ENCODE measurements around the gene PIGR. TPM values are rescaled to one million over a fixed set of nuclear protein-coding genes. Genes with fewer than 3 reads are reported as not detected.

PIGR gene
- total and polyA plus RNA-seq, 4 donors: 0.03 to 0.33 (median 0.10) TPM; not detected in 1

GRCh38 chr1:206886831-206887230 lies 59.4 kb downstream of the PIGR start:
- no peak overlapping the region for H3K4me3 ChIP-seq (ENCODE audit: low read depth, low read length)
- DNase-seq (ENCODE audit: low read depth in 4 of 6, low spot score in 6 of 6): no peak
- no peaks in the 10 kb centered on the region for H3K4me1 ChIP-seq (ENCODE audit: control insufficient read depth, insufficient read depth, low read length)
- no peak overlapping the region for H3K27ac ChIP-seq (ENCODE audit: low read depth, low read length)
- H3K36me3 ChIP-seq (ENCODE audit: control insufficient read depth, insufficient read depth, low read length): no peaks in the 10 kb centered on the region
- no CpG with 5 or more reads among the region's 1 CpG for WGBS (ENCODE audit: insufficient coverage)
- no peaks in the 10 kb centered on the region for H3K9me3 ChIP-seq (ENCODE audit: control insufficient read depth, insufficient read depth, low read length)
- H3K27me3 ChIP-seq (ENCODE audit: control insufficient read depth, insufficient read depth, low read length): no peaks in the 10 kb centered on the region

- H3K4me3 ChIP-seq (ENCODE audit: low read depth, low read length): no peak overlapping the region
- H3K36me3 ChIP-seq (ENCODE audit: control insufficient read depth, insufficient read depth, low read length): no peaks in the 10 kb centered on the region
- DNase-seq (ENCODE audit: low read depth in 4 of 6, low spot score in 6 of 6): no peak
- WGBS (ENCODE audit: insufficient coverage): 92% methylated on average over 2 of the region's 3 CpGs
- H3K9me3 ChIP-seq (ENCODE audit: control insufficient read depth, insufficient read depth, low read length): no peaks in the 10 kb centered on the region
- no peaks in the 10 kb centered on the region for H3K27me3 ChIP-seq (ENCODE audit: control insufficient read depth, insufficient read depth, low read length)
- no peak overlapping the region for H3K27ac ChIP-seq (ENCODE audit: low read depth, low read length)
- H3K4me1 ChIP-seq (ENCODE audit: control insufficient read depth, insufficient read depth, low read length): no peaks in the 10 kb centered on the region
Observed at GRCh38 chr1:206885341-206886060, 60.8 kb downstream of the PIGR start.

DNA sequence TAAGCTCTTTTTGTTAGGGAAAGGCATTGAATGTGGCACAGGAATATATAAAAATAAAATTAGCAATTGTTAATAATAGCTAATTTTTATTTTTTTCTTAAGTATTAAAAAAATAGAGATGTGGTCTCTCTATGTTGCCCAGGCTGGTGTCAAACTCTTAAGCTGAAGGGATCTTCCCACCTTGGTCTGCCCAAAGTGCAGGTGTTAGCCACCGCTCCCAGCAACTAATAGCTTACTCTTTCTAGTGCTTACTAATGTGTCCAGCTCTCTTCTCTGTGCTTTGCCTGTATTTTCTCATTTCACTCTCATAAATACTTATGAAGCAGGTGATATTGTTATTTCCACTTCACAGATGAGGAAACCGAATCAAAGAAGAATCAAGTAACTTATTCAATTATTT lies 62.4 kb downstream of the PIGR start:
- 60% methylated on average over 1 of the region's 2 CpGs for WGBS (ENCODE audit: insufficient coverage)
- H3K27me3 ChIP-seq (ENCODE audit: control insufficient read depth, insufficient read depth, low read length): no peaks in the 10 kb centered on the region
- no peak overlapping the region for H3K27ac ChIP-seq (ENCODE audit: low read depth, low read length)
- no peaks in the 10 kb centered on the region for H3K4me1 ChIP-seq (ENCODE audit: control insufficient read depth, insufficient read depth, low read length)
- no peaks in the 10 kb centered on the region for H3K36me3 ChIP-seq (ENCODE audit: control insufficient read depth, insufficient read depth, low read length)
- H3K4me3 ChIP-seq (ENCODE audit: low read depth, low read length): no peak overlapping the region
- DNase-seq (ENCODE audit: low read depth in 4 of 6, low spot score in 6 of 6): no peak
- H3K9me3 ChIP-seq (ENCODE audit: control insufficient read depth, insufficient read depth, low read length): no peaks in the 10 kb centered on the region

- Histone ChIP-seq H3K9me3 (ENCODE audit: control insufficient read depth, insufficient read depth, low read length) (peaks cover 5% of the 10 kb centered on the region), H3K4me1 (ENCODE audit: control insufficient read depth, insufficient read depth, low read length) (no peaks in the 10 kb centered on the region), H3K27ac (ENCODE audit: low read depth, low read length) (no peak overlapping the region), H3K27me3 (ENCODE audit: control insufficient read depth, insufficient read depth, low read length) (no peaks in the 10 kb centered on the region), H3K36me3 (ENCODE audit: control insufficient read depth, insufficient read depth, low read length) (no peaks in the 10 kb centered on the region), H3K4me3 (ENCODE audit: low read depth, low read length) (no peak overlapping the region)
- no peak for DNase-seq (ENCODE audit: low read depth in 4 of 6, low spot score in 6 of 6)
- WGBS (ENCODE audit: insufficient coverage): 100% methylated on average over 1 of the region's 1 CpG
Observed at GRCh38 chr1:206883160-206883559, 63.1 kb downstream of the PIGR start.

DNA sequence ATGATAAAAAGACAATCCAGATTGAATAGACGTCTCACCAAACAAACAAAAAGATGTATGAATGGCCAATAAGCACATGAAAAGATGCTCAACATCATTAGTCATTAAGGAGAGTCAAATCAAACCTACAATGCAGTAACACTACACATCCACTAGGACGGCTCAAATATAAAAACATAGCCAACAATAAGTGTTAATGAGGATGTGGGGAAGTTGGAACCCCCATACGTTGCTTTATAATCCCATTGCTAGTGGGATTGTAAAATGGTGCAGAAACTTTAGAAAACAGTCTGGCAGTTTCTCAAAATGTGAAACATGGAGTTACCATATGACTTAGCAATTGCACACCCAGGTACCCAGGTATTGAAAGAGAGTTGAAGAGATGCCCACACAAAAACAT lies 63.7 kb downstream of the PIGR start:
- no peak overlapping the region for H3K4me3 ChIP-seq (ENCODE audit: low read depth, low read length)
- no peaks in the 10 kb centered on the region for H3K4me1 ChIP-seq (ENCODE audit: control insufficient read depth, insufficient read depth, low read length)
- DNase-seq (ENCODE audit: low read depth in 4 of 6, low spot score in 6 of 6): no peak
- H3K9me3 ChIP-seq (ENCODE audit: control insufficient read depth, insufficient read depth, low read length): peaks cover 6% of the 10 kb centered on the region
- no peaks in the 10 kb centered on the region for H3K27me3 ChIP-seq (ENCODE audit: control insufficient read depth, insufficient read depth, low read length)
- no CpG with 5 or more reads among the region's 3 CpGs for WGBS (ENCODE audit: insufficient coverage)
- H3K27ac ChIP-seq (ENCODE audit: low read depth, low read length): no peak overlapping the region
- no peaks in the 10 kb centered on the region for H3K36me3 ChIP-seq (ENCODE audit: control insufficient read depth, insufficient read depth, low read length)

GRCh38 chr1:206880314-206880713 lies 66.0 kb downstream of the PIGR start:
- H3K27ac ChIP-seq (ENCODE audit: low read depth, low read length): no peak overlapping the region
- no peaks in the 10 kb centered on the region for H3K4me1 ChIP-seq (ENCODE audit: control insufficient read depth, insufficient read depth, low read length)
- H3K9me3 ChIP-seq (ENCODE audit: control insufficient read depth, insufficient read depth, low read length): peaks cover 6% of the 10 kb centered on the region
- no peaks in the 10 kb centered on the region for H3K27me3 ChIP-seq (ENCODE audit: control insufficient read depth, insufficient read depth, low read length)
- H3K36me3 ChIP-seq (ENCODE audit: control insufficient read depth, insufficient read depth, low read length): no peaks in the 10 kb centered on the region
- H3K4me3 ChIP-seq (ENCODE audit: low read depth, low read length): no peak overlapping the region
- DNase-seq (ENCODE audit: low read depth in 4 of 6, low spot score in 6 of 6): no peak
- WGBS (ENCODE audit: insufficient coverage): 77% methylated on average over 2 of the region's 3 CpGs

Other genes starting within 250 kb of the PIGR start
- gene IL19, start 175.7 kb downstream of the PIGR start, total RNA-seq: not detected
- not detected for gene IL19, start 175.7 kb downstream of the PIGR start, polyA plus RNA-seq (ENCODE audit: insufficient read length in 2 of 2)
- gene IL10, start 174.0 kb downstream of the PIGR start, total RNA-seq: 1 to 10 TPM; 1.2 to 3.1 TPM
- gene IL10, start 174.0 kb downstream of the PIGR start, polyA plus RNA-seq (ENCODE audit: insufficient read length in 2 of 2): under 1 TPM; 0.23 to 0.52 TPM
- gene IL20, start 80.8 kb downstream of the PIGR start, total RNA-seq: not detected
- not detected for gene IL20, start 80.8 kb downstream of the PIGR start, polyA plus RNA-seq (ENCODE audit: insufficient read length in 2 of 2)
- gene IL24, start 49.0 kb downstream of the PIGR start, total RNA-seq: not detected
- under 1 TPM; 0.29 to 0.52 TPM for gene IL24, start 49.0 kb downstream of the PIGR start, polyA plus RNA-seq (ENCODE audit: insufficient read length in 2 of 2)
- gene FCMR, start 24.5 kb downstream of the PIGR start, total RNA-seq: 1 to 10 TPM in 1 of 2 donors, under 1 TPM in 1; 0.89 to 1.3 TPM
- gene FCMR, start 24.5 kb downstream of the PIGR start, polyA plus RNA-seq (ENCODE audit: insufficient read length in 2 of 2): 1 to 10 TPM; 1.9 TPM
- gene FCAMR, start 24.0 kb upstream of the PIGR start, total RNA-seq: under 1 TPM in 1 of 2 donors, not detected in 1; 0.20 TPM
- under 1 TPM in 1 of 2 donors, not detected in 1; 0.12 TPM for gene FCAMR, start 24.0 kb upstream of the PIGR start, polyA plus RNA-seq (ENCODE audit: insufficient read length in 2 of 2)
- under 1 TPM; 0.10 to 0.11 TPM for gene C1orf116, start 86.3 kb upstream of the PIGR start, total RNA-seq
- gene C1orf116, start 86.3 kb upstream of the PIGR start, polyA plus RNA-seq (ENCODE audit: insufficient read length in 2 of 2): under 1 TPM; 0.24 to 0.30 TPM
- 10 to 100 TPM; 12.2 to 29.0 TPM for gene YOD1, start 104.7 kb upstream of the PIGR start, total RNA-seq
- gene YOD1, start 104.7 kb upstream of the PIGR start, polyA plus RNA-seq (ENCODE audit: insufficient read length in 2 of 2): 10 to 100 TPM in 1 of 2 donors, 1 to 10 TPM in 1; 7.5 to 12.9 TPM
- gene PFKFB2, start 106.8 kb upstream of the PIGR start, total RNA-seq: 10 to 100 TPM; 13.3 to 15.7 TPM
- 10 to 100 TPM; 10.7 to 11.0 TPM for gene PFKFB2, start 106.8 kb upstream of the PIGR start, polyA plus RNA-seq (ENCODE audit: insufficient read length in 2 of 2)
- gene C4BPB, start 142.4 kb upstream of the PIGR start, total RNA-seq: under 1 TPM in 1 of 2 donors, not detected in 1; 0.20 TPM
- gene C4BPB, start 142.4 kb upstream of the PIGR start, polyA plus RNA-seq (ENCODE audit: insufficient read length in 2 of 2): under 1 TPM; 0.13 to 0.32 TPM
- under 1 TPM in 1 of 2 donors, not detected in 1; 0.20 TPM for gene C4BPA, start 157.8 kb upstream of the PIGR start, total RNA-seq
- under 1 TPM; 0.11 to 0.50 TPM for gene C4BPA, start 157.8 kb upstream of the PIGR start, polyA plus RNA-seq (ENCODE audit: insufficient read length in 2 of 2)

Measured in spinal cord (tissue), 10 donors.